ENCODE measurements around the gene DSTN. TPM values are rescaled to one million over a fixed set of nuclear protein-coding genes. Genes with fewer than 3 reads are reported as not detected.

DSTN gene
- total RNA-seq, 1 donor from 2014 or later = 463 TPM

DNA sequence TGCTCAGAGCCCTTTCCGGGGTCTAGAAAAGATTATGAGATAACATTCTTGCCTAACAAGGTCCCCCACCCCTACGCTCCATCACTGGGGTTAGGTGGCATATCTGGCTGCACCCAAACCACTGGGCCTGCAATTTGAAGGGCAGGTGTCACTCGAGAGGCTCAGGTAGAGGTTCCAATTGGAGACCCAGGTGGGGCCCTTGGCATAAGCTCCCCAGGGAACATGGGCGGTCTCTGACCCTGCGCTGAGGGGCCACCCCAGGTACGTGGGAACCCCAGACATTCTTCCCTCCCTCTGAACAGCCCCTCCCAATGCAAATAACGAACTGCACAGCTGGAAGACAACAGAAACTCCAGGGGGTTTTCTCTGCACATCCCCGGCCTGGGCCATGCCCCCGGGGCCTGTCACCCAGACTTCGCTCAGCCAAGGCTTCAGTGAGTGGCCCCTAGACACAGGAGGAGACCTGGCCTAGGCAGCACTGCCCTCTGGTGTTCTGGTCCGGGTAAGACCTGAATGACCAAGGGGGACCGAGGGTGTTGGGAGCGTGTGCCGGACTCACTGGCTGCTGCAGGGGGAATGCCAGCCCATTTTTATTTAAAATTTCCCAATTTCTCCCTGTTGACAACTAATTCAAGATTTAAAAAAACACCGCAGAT is 47.5 kb downstream of the DSTN start:
- DNase-seq (peak; percentile 76), ATAC-seq (peak; percentile 69)
- peaks cover 17% of the 10 kb centered on the region for H3K4me1 ChIP-seq
- no peaks in the 10 kb centered on the region for H3K27me3 ChIP-seq
- no peak overlapping the region for H3K27ac ChIP-seq
- no peaks in the 10 kb centered on the region for H3K9me3 ChIP-seq
- TF ChIP-seq, protein P1, sequence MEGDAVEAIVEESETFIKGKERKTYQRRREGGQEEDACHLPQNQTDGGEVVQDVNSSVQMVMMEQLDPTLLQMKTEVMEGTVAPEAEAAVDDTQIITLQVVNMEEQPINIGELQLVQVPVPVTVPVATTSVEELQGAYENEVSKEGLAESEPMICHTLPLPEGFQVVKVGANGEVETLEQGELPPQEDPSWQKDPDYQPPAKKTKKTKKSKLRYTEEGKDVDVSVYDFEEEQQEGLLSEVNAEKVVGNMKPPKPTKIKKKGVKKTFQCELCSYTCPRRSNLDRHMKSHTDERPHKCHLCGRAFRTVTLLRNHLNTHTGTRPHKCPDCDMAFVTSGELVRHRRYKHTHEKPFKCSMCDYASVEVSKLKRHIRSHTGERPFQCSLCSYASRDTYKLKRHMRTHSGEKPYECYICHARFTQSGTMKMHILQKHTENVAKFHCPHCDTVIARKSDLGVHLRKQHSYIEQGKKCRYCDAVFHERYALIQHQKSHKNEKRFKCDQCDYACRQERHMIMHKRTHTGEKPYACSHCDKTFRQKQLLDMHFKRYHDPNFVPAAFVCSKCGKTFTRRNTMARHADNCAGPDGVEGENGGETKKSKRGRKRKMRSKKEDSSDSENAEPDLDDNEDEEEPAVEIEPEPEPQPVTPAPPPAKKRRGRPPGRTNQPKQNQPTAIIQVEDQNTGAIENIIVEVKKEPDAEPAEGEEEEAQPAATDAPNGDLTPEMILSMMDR (IDR thresholded peaks at IDR 0.05) = peak; percentile 69
- no peak overlapping the region for H3K4me3 ChIP-seq
- intact Hi-C loops (cut with DNase I) = loop anchor here (5.0 kb wide), 1 partner anchor 80 kb away; no protein-coding TSS in a partner anchor
- H3K36me3 ChIP-seq = peaks cover 85% of the 10 kb centered on the region

DNA sequence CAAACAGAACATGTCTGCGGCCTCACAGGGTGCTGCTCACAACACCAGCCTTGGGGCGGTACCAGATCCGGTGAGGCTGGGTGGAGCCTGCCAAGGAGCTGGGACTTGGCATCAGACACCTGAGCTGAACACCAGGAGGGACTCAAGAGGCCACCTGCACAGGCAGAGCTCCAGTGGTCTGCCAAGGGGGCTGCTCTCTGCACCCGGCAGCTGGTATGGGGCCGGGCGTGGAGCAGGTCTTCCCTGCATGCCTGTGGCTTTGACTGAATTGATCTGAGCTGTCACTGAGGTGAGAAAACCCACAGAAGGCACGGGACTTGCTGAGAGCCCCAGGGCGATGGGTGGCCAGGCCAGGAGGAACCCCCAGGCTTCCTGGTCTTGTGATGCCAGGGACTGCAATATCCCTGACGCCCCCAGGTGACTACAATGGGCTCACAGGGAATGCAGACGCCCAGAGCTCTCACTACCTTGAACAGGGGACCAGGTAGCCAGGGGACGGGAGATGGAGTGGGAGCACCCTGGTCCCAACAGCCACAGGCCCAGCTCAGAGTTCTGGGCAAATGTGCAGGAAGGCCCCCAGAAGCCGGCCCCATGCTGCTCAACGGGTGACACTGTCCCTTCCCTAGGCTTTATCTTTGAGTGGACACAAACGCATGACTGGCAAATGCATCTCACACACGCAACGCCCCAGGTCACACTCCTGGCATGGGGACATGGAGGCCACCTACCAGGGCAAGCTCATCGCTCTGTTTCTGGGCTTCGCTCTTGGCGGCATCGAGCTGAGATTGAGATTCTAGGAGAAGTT is 48.2 kb downstream of the DSTN start:
- Histone ChIP-seq H3K27me3 (no peaks in the 10 kb centered on the region), H3K9me3 (no peaks in the 10 kb centered on the region), H3K36me3 (peaks cover 92% of the 10 kb centered on the region), H3K27ac (no peak overlapping the region), H3K4me3 (no peak overlapping the region), H3K4me1 (peaks cover 10% of the 10 kb centered on the region)
- intact Hi-C loops (cut with DNase I) = loop anchor here (5.0 kb wide), 1 partner anchor 81 kb away; no protein-coding TSS in a partner anchor
- peak; percentile 9 for ATAC-seq
- DNase-seq = peak; percentile 76
- TF ChIP-seq, protein P1 (IDR thresholded peaks at IDR 0.05) = peak; percentile 8

DNA sequence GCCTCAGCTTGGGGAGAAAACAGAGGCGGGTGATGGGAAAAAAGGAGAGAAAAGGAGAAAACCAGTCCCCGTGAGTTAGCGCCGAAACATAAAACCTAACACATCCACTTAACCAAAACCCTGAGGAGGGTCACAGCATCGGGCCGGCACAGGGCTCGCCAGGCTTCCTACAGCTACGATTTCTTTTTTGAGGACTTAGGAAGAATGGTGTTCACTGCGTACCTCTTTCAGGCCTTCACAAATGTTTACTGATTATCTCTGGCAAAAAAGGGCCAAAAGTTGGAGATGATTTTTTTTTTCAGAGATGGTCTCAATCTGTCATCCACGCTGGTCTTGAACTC is 48.8 kb downstream of the DSTN start:
- Histone ChIP-seq H3K36me3 (peaks cover 97% of the 10 kb centered on the region), H3K4me1 (peaks cover 10% of the 10 kb centered on the region), H3K27ac (no peak overlapping the region), H3K27me3 (no peaks in the 10 kb centered on the region), H3K4me3 (no peak overlapping the region), H3K9me3 (no peaks in the 10 kb centered on the region)
- DNase-seq (no peak), ATAC-seq (no peak)
- TF ChIP-seq, protein P1 (IDR thresholded peaks at IDR 0.05) = no peak
- intact Hi-C loops (cut with DNase I) = loop anchor here (5.0 kb wide), 1 partner anchor 81 kb away; no protein-coding TSS in a partner anchor

DNA sequence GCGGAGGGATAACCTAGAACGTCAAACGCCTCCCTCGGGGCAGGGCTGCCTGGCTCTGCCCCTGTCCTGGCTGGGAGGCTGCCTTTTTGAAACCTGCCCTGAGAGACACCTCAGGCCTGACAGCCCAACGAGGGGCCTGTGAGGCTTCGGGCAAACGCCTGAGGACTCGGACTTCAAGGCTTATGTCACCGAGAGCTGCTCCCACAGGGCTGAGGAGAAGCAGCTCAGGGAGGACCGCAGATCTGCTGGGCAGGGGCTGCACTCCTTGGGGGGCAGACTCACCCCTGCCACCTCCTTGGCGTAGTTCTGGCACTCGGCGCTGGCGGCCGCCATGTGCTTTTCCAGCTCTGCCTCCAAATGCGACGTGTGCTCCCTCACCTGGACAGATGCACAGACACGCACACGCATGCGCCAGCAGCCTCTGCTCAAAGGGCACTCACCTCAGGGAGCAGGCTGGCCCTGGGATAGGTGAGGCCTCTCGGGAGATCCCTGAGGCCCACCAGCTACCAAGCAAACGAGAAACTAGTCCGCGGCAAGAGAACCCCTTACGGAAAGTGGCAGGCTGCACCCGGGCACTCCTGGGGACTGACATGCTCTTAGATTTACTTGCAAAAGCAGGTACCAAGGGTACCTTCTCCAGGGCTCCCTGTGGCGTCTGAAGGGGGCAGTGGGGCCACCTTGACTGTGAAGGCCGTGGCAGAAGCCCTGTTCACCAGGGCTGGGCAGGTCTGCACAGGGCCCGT is 49.6 kb downstream of the DSTN start:
- no peaks in the 10 kb centered on the region for H3K9me3 ChIP-seq
- intact Hi-C loops (cut with DNase I) = loop anchor here (5.0 kb wide), 1 partner anchor 82 kb away; no protein-coding TSS in a partner anchor
- DNase-seq = peak; percentile 57
- no peak for ATAC-seq
- TF ChIP-seq, protein P1 (IDR thresholded peaks at IDR 0.05) = no peak
- peaks cover 7% of the 10 kb centered on the region for H3K4me1 ChIP-seq
- H3K27ac ChIP-seq = no peak overlapping the region
- no peaks in the 10 kb centered on the region for H3K27me3 ChIP-seq
- peaks cover 100% of the 10 kb centered on the region for H3K36me3 ChIP-seq
- no peak overlapping the region for H3K4me3 ChIP-seq

DNA sequence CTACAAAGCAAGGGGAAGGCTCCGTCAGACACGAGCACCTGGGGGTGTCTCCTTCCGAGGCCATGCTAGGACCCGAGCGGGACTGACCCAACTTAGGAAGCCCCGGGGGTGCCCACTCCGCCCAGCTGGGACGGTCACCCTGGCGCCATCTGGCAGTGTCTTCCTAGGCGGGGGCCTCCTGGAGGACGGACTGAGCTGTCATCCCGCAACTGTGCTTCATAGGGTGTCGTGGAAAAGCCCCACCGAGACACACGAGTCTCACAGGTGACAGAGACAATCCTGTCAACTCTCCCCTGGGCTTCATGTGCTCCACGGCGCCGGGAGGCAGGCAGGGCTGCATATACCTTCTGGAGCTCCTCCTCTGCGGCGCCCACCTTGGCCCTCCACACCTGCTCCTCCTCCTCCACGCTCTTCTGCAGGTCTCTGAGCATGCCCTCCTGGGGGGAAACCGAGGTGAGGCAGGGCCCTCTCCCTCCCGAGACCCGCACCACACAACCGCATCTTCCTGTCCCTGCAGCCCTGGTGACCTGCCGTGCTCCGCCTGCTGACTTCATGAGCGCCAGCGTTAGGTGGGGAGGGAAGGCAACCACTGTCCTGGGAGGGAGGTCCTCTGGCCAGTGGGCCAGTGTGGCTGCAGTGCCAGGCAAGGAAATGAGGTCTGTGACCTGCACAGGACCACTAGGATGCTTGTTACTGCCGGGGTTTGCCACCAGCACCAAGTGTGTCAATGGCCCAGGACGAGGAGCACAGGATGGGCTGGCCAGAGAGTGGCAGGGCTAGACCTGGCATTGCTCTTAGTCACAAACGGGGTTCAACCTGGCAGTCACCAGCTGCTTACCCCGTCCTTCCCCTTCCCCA is 50.7 kb downstream of the DSTN start:
- intact Hi-C loops (cut with DNase I) = no loop called here
- Histone ChIP-seq H3K27me3 (no peaks in the 10 kb centered on the region), H3K27ac (no peak overlapping the region), H3K36me3 (peaks cover 99% of the 10 kb centered on the region), H3K9me3 (no peaks in the 10 kb centered on the region), H3K4me1 (no peaks in the 10 kb centered on the region), H3K4me3 (no peak overlapping the region)
- TF ChIP-seq, protein P1 (IDR thresholded peaks at IDR 0.05) = no peak
- ATAC-seq (no peak), DNase-seq (peak; percentile 57)

Data from upper lobe of right lung (tissue), 1 donor.